GM12878 (cell line): ENCODE data around the gene BTG2.

Experiments used
- ATF2 ChIP-seq: IDR thresholded peaks from 2 replicates; pipeline ENCODE4 v1.6.1; 2012; ENCODE audit warnings: low read length, inconsistent platforms
- BCL11A ChIP-seq: IDR thresholded peaks from 2 replicates; pipeline ENCODE4 v1.6.1; 2011; ENCODE audit warnings: low read depth, low read length
- CTCF ChIP-seq, 3 experiments: IDR thresholded peaks in 2 of 3; conservative IDR thresholded peaks in 1 of 3; 2 replicates each; pipeline ENCODE4 v1.5.1; 2011; ENCODE audit warnings: low read depth in 3 of 3, low read length in 3 of 3, mild to moderate bottlenecking in 3 of 3, control low read depth in 2 of 3, moderate library complexity in 2 of 3, inconsistent platforms in 1 of 3, mixed read lengths in 1 of 3; ENCODE audit not compliant: control insufficient read depth in 2 of 3, insufficient read depth in 1 of 3; ENCODE audit errors: extremely low read depth in 1 of 3
- EP300 ChIP-seq, 2 experiments: fragments of 150-350 bp in 1 of 2; IDR thresholded peaks; 2 replicates each; pipeline ENCODE4 v1.6.1; 2011 to 2012; ENCODE audit warnings: low read depth in 2 of 2, low read length in 2 of 2, borderline replicate concordance in 1 of 2, improper control_type of control experiment in 1 of 2, inconsistent platforms in 1 of 2; ENCODE audit not compliant: control insufficient read depth in 1 of 2
- GATAD2B ChIP-seq: fragments of 450-650 bp; conservative IDR thresholded peaks from 2 replicates; pipeline ENCODE4 v1.6.1; 2017; ENCODE audit warnings: low read depth, mild to moderate bottlenecking, moderate library complexity
- MXI1 ChIP-seq: fragments of 150-350 bp; IDR thresholded peaks from 2 replicates; pipeline ENCODE4 v1.6.1; 2011; ENCODE audit warnings: low read depth, mild to moderate bottlenecking, inconsistent platforms, low read length, improper control_type of control experiment
- PBX3 ChIP-seq: IDR thresholded peaks from 2 replicates; pipeline ENCODE4 v1.6.1; 2011; ENCODE audit warnings: mild to moderate bottlenecking, low read depth, low read length, moderate library complexity; ENCODE audit not compliant: insufficient replicate concordance
- POLR2A ChIP-seq: IDR thresholded peaks from 2 replicates; pipeline ENCODE4 v1.6.1; 2011; ENCODE audit warnings: low read depth, mild to moderate bottlenecking, low read length
- POU2F2 ChIP-seq: IDR thresholded peaks from 3 replicates; pipeline ENCODE4 v1.6.1; 2011; ENCODE audit warnings: low read depth, mild to moderate bottlenecking, low read length, borderline replicate concordance
- PRDM15 ChIP-seq: fragments of 450-650 bp; formaldehyde crosslinking; IDR thresholded peaks from 2 replicates; pipeline ENCODE4 v1.4.0; 2020; ENCODE audit warnings: mild to moderate bottlenecking, moderate library complexity
- SPI1 ChIP-seq: IDR thresholded peaks from 2 replicates; pipeline ENCODE4 v1.6.1; 2011; ENCODE audit warnings: low read depth, mild to moderate bottlenecking, low read length, moderate library complexity, borderline replicate concordance; ENCODE audit not compliant: insufficient read depth
- TCF3 ChIP-seq: IDR thresholded peaks from 2 replicates; pipeline ENCODE4 v1.6.1; 2012; ENCODE audit warnings: low read depth, mild to moderate bottlenecking, low read length, borderline replicate concordance; ENCODE audit not compliant: insufficient read depth
- ZBTB40 ChIP-seq: fragments of 450-650 bp; IDR thresholded peaks from 2 replicates; pipeline ENCODE4 v1.6.1; 2016; ENCODE audit warnings: mild to moderate bottlenecking, moderate library complexity, borderline replicate concordance
- ZNF207 ChIP-seq: fragments of 450-650 bp; IDR thresholded peaks from 2 replicates; pipeline ENCODE4 v1.6.1; 2014; ENCODE audit warnings: antibody characterized with exemption, mild to moderate bottlenecking, borderline replicate concordance

GRCh38 chr1:203282720-203283542, 22.4 kb upstream of the BTG2 start:
- TF ChIP-seq PRDM15 (CRISPR knock-in tag), result no peak
- no peak for TF ChIP-seq POLR2A
- no peak for TF ChIP-seq ZBTB40
- no peak for TF ChIP-seq POU2F2
- TF ChIP-seq ZNF207, result no peak
- no peak for TF ChIP-seq MXI1
- no peak for TF ChIP-seq CTCF (IDR thresholded peaks at IDR 0.05 in 2 of 3, conservative IDR thresholded peaks at IDR 0.05 in 1 of 3; ENCODE audit: control insufficient read depth in 2 of 3, extremely low read depth in 1 of 3, insufficient read depth in 1 of 3, low read depth in 3 of 3, low read length in 3 of 3)
- TF ChIP-seq TCF3, result no peak
- no peak for TF ChIP-seq BCL11A
- TF ChIP-seq PBX3, result peak; percentile 1
- no peak for TF ChIP-seq ATF2
- no peak for TF ChIP-seq SPI1
- TF ChIP-seq GATAD2B, result 0 out of 2 replicates have a peak, but pooled peaks have one; percentile 56
- no peak for TF ChIP-seq EP300 (IDR thresholded peaks at IDR 0.05; ENCODE audit: borderline replicate concordance in 1 of 2, control insufficient read depth in 1 of 2, low read depth in 2 of 2, low read length in 2 of 2)
